ENCODE data around the gene RBM33. TPM values are rescaled to one million over a fixed set of nuclear protein-coding genes. Genes with fewer than 3 reads are reported as not detected.

The RBM33 gene
- total and polyA plus RNA-seq, 9 of the 15 experiments (the other 6 are each of a cell fraction or from before 2014, with no cell fraction given), result 4.4 to 80.7 (median 27.3) TPM

- TF ChIP-seq PPARD (CRISPR knock-in tag; IDR thresholded peaks at IDR 0.05) (no peak), SFPQ (IDR thresholded peaks at IDR 0.05; ENCODE audit: low read depth, low read length) (no peak), OTX1 (CRISPR knock-in tag; IDR thresholded peaks at IDR 0.05) (peak; percentile 81), ZBTB33 (CRISPR knock-in tag; IDR thresholded peaks at IDR 0.05) (no peak), NR2C2 (CRISPR knock-in tag; IDR thresholded peaks at IDR 0.05) (peak; percentile 39), NR2C2 (tag; IDR thresholded peaks at IDR 0.05) (peak; percentile 88), TAL1 (IDR thresholded peaks at IDR 0.05) (no peak; the same call in 1 of the 2 replicates), ZNF518B (CRISPR knock-in tag; IDR thresholded peaks at IDR 0.05) (no peak), TCF7 (IDR thresholded peaks at IDR 0.05; ENCODE audit: borderline replicate concordance) (no peak), GTF3C2 (IDR thresholded peaks at IDR 0.05; ENCODE audit: borderline replicate concordance, extremely low read depth, insufficient read length) (no peak), DEAF1 (CRISPR knock-in tag; IDR thresholded peaks at IDR 0.05) (no peak), PHB2 (IDR thresholded peaks at IDR 0.05; ENCODE audit: low read depth) (no peak), HMG20A (CRISPR knock-in tag; conservative IDR thresholded peaks at IDR 0.05) (no peak), KAT2B (IDR thresholded peaks at IDR 0.05; ENCODE audit: low read depth, low read length) (no peak)
Measured at GRCh38 chr7:155644178-155644970, at the start of gene RBM33 (continued).

Measured in K562 (cell line).